Tibial nerve (tissue), 4 donors: ENCODE data around the gene MGST2.

Experiments used
- CTCF ChIP-seq, 5 experiments: fragments of 200-600 bp in 3 of 5; fragments of 450-650 bp in 2 of 5; sonication (generic) in 3 of 5; IDR thresholded peaks; one replicate each; pipeline ENCODE4 v1.5.1; 2016 to 2019; ENCODE audit warnings: antibody characterized with exemption in 5 of 5, mild to moderate bottlenecking in 3 of 5, moderate library complexity in 2 of 5
- EP300 ChIP-seq, 2 donors: sonication (generic); formaldehyde crosslinking; IDR thresholded peaks; one replicate each; pipeline ENCODE4 v1.6.1; 2017; ENCODE audit warnings: antibody characterized with exemption in 2 of 2, mild to moderate bottlenecking in 1 of 2
- POLR2A ChIP-seq, 2 donors: fragments of 450-650 bp; IDR thresholded peaks; one replicate each; pipeline ENCODE4 v1.6.1; 2017; ENCODE audit warnings: antibody characterized with exemption in 2 of 2, mild to moderate bottlenecking in 2 of 2, moderate library complexity in 2 of 2

- no peak for TF ChIP-seq CTCF (IDR thresholded peaks at IDR 0.05)
- TF ChIP-seq POLR2A (IDR thresholded peaks at IDR 0.05): no peak
- no peak for TF ChIP-seq EP300 (IDR thresholded peaks at IDR 0.05)
Measured at GRCh38 chr4:139631791-139632190, 33.8 kb upstream of the MGST2 start.
